Activated naive CD8-positive, alpha-beta T cell treated with anti-CD3 and anti-CD28 coated beads, Interleukin-2, amount 50 U/mL, for 24 hours (primary cell): ENCODE data around the gene CFAP91.
A peak's percentile ranks its signal among the peaks of the same experiment; 100 is the strongest.
"Not testable (repeated sequence)": the region's sequence is repeated elsewhere in the genome, so short reads cannot be mapped to it uniquely, and the experiment has no call there.

Experiments
- ATAC-seq: fragments of 150-1000 bp; cut with Tn5 transposase; one replicate; pipeline ENCODE4 v1.10.0; 2021
- DNase-seq: peaks from one replicate; pipeline ENCODE4 v3.0.0; 2021
- H3K27ac Mint-ChIP-seq: one replicate; pipeline ENCODE4 v1.8.0; 2021; ENCODE audit warnings: mild to moderate bottlenecking, mixed read lengths
- H3K27me3 Mint-ChIP-seq: one replicate; pipeline ENCODE4 v1.8.0; 2021; ENCODE audit warnings: mixed read lengths
- H3K36me3 Mint-ChIP-seq: one replicate; pipeline ENCODE4 v1.8.0; 2021; ENCODE audit warnings: low read depth, mixed read lengths
- H3K4me1 Mint-ChIP-seq: one replicate; pipeline ENCODE4 v1.8.0; 2021; ENCODE audit warnings: mixed read lengths
- H3K4me3 Mint-ChIP-seq: one replicate; pipeline ENCODE4 v1.8.0; 2021; ENCODE audit warnings: mild to moderate bottlenecking, moderate library complexity, mixed read lengths
- H3K9me3 Mint-ChIP-seq: one replicate; pipeline ENCODE4 v1.8.0; 2021; ENCODE audit warnings: mixed read lengths

Gene CFAP91

GRCh38 chr3:119672776-119673175, 30.0 kb upstream of the CFAP91 start:
- Mint-ChIP-seq H3K36me3 (peaks cover 41% of the 10 kb centered on the region), H3K27ac (peak overlapping the region; percentile 59), H3K9me3 (peaks cover 3% of the 10 kb centered on the region), H3K27me3 (peaks cover 3% of the 10 kb centered on the region), H3K4me3 (no peak overlapping the region), H3K4me1 (peaks cover 46% of the 10 kb centered on the region)
- DNase-seq (no peak), ATAC-seq (no peak)

- peaks cover 48% of the 10 kb centered on the region for H3K4me1 Mint-ChIP-seq
- H3K27me3 Mint-ChIP-seq, result peaks cover 3% of the 10 kb centered on the region
- H3K9me3 Mint-ChIP-seq, result peaks cover 3% of the 10 kb centered on the region
- ATAC-seq, result no peak
- DNase-seq, result no peak
- no peak overlapping the region for H3K27ac Mint-ChIP-seq
- H3K4me3 Mint-ChIP-seq, result no peak overlapping the region
- H3K36me3 Mint-ChIP-seq, result peaks cover 39% of the 10 kb centered on the region
Observed at GRCh38 chr3:119673875-119674274, 28.9 kb upstream of the CFAP91 start.

DNA sequence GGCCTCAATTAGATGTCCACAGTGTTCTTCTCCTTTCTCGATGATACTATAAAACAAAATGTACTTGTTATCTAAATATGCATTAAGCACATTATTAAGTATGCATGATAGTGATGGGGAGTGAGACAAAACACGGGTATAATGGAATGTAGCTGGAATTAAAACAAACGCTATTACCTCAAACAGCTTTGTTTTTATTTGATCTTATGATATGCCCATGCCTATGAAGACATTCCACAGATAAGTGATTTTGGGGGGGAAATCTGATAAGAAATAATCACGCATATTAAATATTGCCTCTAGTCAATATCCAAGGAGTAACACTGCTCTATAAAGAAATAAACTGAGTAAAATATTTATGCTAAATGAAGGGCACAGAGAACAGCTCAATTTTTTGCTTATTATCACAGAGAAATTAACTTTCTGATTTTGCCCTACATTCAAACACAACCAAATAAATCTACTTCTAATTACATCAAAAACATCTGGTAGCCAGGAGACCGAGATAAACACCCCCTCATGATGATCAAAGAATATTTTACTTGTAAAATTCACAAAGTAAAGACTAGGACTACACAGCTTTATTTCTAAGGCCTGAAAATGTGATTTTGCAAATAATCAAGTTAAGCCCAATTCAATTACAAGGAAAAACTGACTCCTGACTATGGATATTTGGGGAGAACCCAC, 27.5 kb upstream of the CFAP91 start:
- Mint-ChIP-seq H3K27me3 (peaks cover 3% of the 10 kb centered on the region), H3K4me3 (peak overlapping the region; percentile 99), H3K27ac (peak overlapping the region; percentile 95), H3K36me3 (peaks cover 27% of the 10 kb centered on the region), H3K4me1 (peaks cover 42% of the 10 kb centered on the region), H3K9me3 (peaks cover 3% of the 10 kb centered on the region)
- ATAC-seq (no peak), DNase-seq (no peak)

- H3K9me3 Mint-ChIP-seq, result peaks cover 3% of the 10 kb centered on the region
- H3K27me3 Mint-ChIP-seq, result peaks cover 3% of the 10 kb centered on the region
- no peak for ATAC-seq
- no peak for DNase-seq
- H3K27ac Mint-ChIP-seq, result peak overlapping the region; percentile 95
- H3K4me3 Mint-ChIP-seq, result peak overlapping the region; percentile 99
- peaks cover 23% of the 10 kb centered on the region for H3K36me3 Mint-ChIP-seq
- H3K4me1 Mint-ChIP-seq, result peaks cover 37% of the 10 kb centered on the region
Observed at GRCh38 chr3:119676020-119676419, 26.8 kb upstream of the CFAP91 start.

DNA sequence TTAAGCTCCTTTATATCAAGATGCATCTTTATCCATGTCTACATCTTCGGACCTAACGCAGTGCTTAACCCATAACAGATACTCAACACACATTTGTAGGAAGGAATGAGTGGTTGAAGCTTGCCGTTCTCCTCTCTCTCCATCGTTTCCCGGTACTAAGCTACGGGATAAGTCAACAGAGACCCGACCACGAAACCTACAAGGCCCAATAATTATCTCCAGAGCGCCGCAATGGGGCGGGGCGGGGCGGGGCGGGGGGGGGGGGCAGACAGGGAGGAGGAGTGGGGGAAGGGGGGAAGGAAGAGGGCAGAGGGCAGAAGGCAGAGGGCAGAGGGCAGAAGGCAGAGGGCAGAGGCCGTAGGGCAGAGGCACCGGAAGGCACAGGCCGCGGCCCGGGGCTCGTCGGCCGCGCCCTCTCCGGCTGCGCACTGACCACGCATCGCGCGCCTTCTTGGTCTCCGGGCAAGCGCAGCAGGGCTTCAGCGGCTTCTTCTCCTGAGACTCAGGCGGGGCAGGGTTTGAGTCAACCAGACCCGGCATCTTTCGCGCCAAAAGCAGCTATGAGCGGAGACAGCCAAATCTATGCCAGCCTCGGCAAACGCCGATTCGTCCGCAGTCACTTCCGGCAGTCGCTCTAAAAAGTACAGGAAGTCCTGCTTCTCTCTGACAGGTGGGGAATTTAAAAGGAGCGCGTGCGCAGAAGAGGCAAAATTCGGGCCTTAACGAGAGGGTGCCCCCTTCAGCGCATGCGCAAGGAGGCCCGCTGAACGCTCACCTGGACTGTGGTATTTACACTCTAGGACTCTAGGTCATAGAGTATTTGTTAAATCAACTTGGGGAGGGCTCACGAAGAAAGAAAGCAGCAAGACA, 25.8 kb upstream of the CFAP91 start, which contains the start of gene COX17:
COX17 (minus strand) TSS at position 636 of the 870 bp plus-strand sequence; CDS start at position 540, 96 bp downstream.
- DNase-seq (peak; percentile 94), ATAC-seq (peak; percentile 91)
- peaks cover 18% of the 10 kb centered on the region for H3K36me3 Mint-ChIP-seq
- H3K27ac Mint-ChIP-seq, result peak within 1 kb of the TSS; percentile 99
- H3K27me3 Mint-ChIP-seq, result peaks cover 3% of the 10 kb centered on the region
- H3K4me1 Mint-ChIP-seq, result peaks cover 37% of the 10 kb centered on the region
- H3K9me3 Mint-ChIP-seq, result peaks cover 3% of the 10 kb centered on the region
- peak within 1 kb of the TSS; percentile 99 for H3K4me3 Mint-ChIP-seq

GRCh38 chr3:119677641-119677934, 25.2 kb upstream of the CFAP91 start:
- DNase-seq (no peak), ATAC-seq (no peak)
- Mint-ChIP-seq H3K27ac (peak overlapping the region; percentile 99), H3K9me3 (peaks cover 3% of the 10 kb centered on the region), H3K36me3 (peaks cover 18% of the 10 kb centered on the region), H3K4me1 (peaks cover 35% of the 10 kb centered on the region), H3K4me3 (peak overlapping the region; percentile 99), H3K27me3 (peaks cover 3% of the 10 kb centered on the region)

DNA sequence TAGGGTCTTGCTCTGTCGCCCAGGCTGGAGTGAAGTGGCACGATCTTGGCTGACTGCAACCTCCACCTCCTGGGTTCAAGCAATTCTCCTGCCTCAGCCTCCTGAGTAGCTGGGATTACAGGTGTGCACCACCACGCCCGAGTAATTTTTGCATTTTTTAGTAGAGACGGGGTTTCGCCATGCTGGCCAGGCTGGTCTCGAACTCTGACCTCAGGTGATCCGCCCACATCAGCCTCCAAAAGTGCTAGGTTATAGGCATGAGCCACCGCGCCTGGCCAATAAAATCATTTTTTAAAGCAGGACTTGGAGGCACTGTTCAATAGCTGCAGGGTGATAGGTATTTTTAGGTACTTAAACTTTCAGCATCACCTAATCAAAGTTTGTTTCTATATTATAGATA, 24.6 kb upstream of the CFAP91 start:
- ATAC-seq, DNase-seq, H3K4me3 Mint-ChIP-seq, H3K9me3 Mint-ChIP-seq, H3K27ac Mint-ChIP-seq, H3K27me3 Mint-ChIP-seq: not testable (repeated sequence)
- Mint-ChIP-seq H3K4me1 (peaks cover 31% of the 10 kb centered on the region), H3K36me3 (peaks cover 15% of the 10 kb centered on the region)

DNA sequence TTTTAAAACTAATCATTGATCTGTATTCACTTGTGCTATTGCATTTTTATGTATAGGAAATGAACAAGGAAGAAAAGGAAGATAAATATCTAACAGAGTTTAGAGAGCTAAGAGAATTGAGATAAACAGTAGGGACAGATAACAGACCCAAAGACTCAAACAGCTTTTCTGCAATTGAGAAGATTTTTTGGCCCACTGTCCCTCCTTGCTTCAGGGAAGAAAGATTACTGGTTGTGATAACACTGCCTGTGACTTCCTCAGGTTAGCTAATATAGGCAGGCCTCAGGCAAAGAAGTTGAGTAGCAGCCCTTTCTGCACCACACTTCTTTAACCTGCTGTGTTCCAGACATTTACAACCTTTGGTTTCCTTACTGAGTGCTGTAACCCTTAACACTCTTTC, 22.9 kb upstream of the CFAP91 start:
- no peak for ATAC-seq
- H3K27me3 Mint-ChIP-seq, result peaks cover 3% of the 10 kb centered on the region
- H3K36me3 Mint-ChIP-seq, result peaks cover 10% of the 10 kb centered on the region
- H3K4me1 Mint-ChIP-seq, result peaks cover 26% of the 10 kb centered on the region
- H3K9me3 Mint-ChIP-seq, result peaks cover 3% of the 10 kb centered on the region
- no peak overlapping the region for H3K4me3 Mint-ChIP-seq
- no peak for DNase-seq
- H3K27ac Mint-ChIP-seq, result no peak overlapping the region

DNA sequence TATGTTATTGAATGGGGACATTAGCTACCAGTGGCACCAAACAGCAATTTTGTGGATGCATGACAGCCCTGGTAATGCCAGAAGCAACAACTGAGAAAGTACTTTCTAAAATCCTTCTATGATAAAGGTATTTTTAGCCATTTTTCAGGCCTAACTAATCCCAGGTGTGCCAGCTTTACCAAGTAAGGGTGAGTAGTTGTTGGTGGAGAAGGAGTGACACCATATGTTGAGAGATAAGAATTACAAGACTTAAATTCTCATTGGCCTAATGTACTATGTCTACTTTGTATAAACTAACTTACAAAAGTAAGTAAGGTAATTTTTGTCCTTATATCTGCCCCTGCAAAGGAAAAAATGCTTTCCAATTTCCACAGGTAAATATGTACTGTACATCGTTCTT, 21.5 kb upstream of the CFAP91 start:
- Mint-ChIP-seq H3K4me3 (no peak overlapping the region), H3K36me3 (peaks cover 7% of the 10 kb centered on the region), H3K9me3 (peaks cover 3% of the 10 kb centered on the region), H3K27me3 (peaks cover 3% of the 10 kb centered on the region), H3K4me1 (peaks cover 12% of the 10 kb centered on the region), H3K27ac (no peak overlapping the region)
- no peak for DNase-seq
- no peak for ATAC-seq

DNA sequence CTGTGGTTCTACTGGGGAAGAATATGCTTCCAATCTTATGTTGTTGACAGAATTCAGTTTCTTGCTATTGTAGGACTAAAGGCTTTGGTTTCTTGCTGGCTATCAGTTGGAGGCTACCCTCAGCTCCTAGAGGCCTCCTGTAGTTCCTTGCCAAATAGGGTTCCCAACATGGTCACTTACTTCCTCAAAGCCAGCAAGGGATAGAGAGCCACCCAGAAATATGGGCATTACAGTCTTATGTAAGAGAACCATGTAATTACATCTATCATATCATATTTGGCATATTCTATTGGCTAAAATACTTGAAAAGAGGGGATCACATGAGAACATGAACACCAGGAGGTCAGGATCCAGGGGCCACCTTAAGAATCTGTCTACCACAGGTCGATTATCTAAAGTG, 19.4 kb upstream of the CFAP91 start:
- ATAC-seq (no peak), DNase-seq (no peak)
- Mint-ChIP-seq H3K9me3 (peaks cover 8% of the 10 kb centered on the region), H3K4me1 (no peaks in the 10 kb centered on the region), H3K36me3 (no peaks in the 10 kb centered on the region), H3K27me3 (peaks cover 5% of the 10 kb centered on the region), H3K4me3 (no peak overlapping the region), H3K27ac (no peak overlapping the region)

GRCh38 chr3:119690043-119690656, 12.7 kb upstream of the CFAP91 start:
- Mint-ChIP-seq H3K4me3 (no peak overlapping the region), H3K4me1 (no peaks in the 10 kb centered on the region), H3K9me3 (peaks cover 8% of the 10 kb centered on the region), H3K27ac (no peak overlapping the region), H3K27me3 (peaks cover 10% of the 10 kb centered on the region), H3K36me3 (no peaks in the 10 kb centered on the region)
- DNase-seq (no peak), ATAC-seq (no peak)

- Mint-ChIP-seq H3K9me3 (peaks cover 3% of the 10 kb centered on the region), H3K27me3 (peaks cover 4% of the 10 kb centered on the region), H3K27ac (no peak overlapping the region), H3K36me3 (peaks cover under 1% of the 10 kb centered on the region), H3K4me1 (peaks cover 12% of the 10 kb centered on the region), H3K4me3 (no peak overlapping the region)
- ATAC-seq, result no peak
- no peak for DNase-seq
Observed at GRCh38 chr3:119695480-119695879, 7.3 kb upstream of the CFAP91 start.

GRCh38 chr3:119697394-119697793, 5.4 kb upstream of the CFAP91 start:
- ATAC-seq, result no peak
- H3K36me3 Mint-ChIP-seq, result peaks cover 4% of the 10 kb centered on the region
- peaks cover 2% of the 10 kb centered on the region for H3K27me3 Mint-ChIP-seq
- DNase-seq, result no peak
- peaks cover 31% of the 10 kb centered on the region for H3K4me1 Mint-ChIP-seq
- H3K27ac Mint-ChIP-seq, result no peak overlapping the region
- no peak overlapping the region for H3K4me3 Mint-ChIP-seq
- H3K9me3 Mint-ChIP-seq, result peaks cover 11% of the 10 kb centered on the region

DNA sequence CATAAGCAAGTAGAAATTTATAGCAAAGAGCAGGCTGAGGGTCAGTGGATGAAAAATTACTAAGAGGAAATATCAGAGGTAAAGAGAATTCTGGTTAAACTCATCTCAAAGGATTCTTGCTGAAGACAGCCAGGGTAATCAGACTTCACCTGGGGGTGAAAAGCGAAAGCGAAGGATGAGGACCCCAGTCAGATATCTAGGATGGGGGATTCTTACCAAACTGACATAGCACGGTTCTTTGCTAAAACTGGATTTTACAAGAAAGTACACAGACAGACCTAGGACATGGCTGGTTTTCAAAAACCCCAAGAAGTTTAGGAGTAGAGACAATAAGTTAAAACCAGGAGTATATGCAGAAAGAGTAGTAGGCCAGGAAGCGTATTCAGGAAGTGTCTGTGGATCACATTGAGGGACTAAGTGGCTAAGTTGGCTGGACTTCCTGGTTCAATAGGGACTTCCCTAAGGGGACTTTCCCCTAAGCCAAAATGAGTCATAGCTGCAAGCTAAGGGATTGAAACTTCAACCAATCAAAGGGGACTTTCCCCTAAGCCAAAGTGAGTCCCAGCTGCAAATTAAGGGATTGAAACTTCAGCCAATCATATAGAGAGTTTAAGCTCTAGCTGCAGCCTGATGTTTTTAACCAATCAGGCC, 2.4 kb upstream of the CFAP91 start:
- Mint-ChIP-seq H3K9me3 (peaks cover 11% of the 10 kb centered on the region), H3K4me1 (peaks cover 38% of the 10 kb centered on the region), H3K36me3 (peaks cover 4% of the 10 kb centered on the region), H3K27ac (peak overlapping the region; percentile 93), H3K27me3 (peaks cover 15% of the 10 kb centered on the region), H3K4me3 (peak overlapping the region; percentile 30)
- ATAC-seq (peak; percentile 47), DNase-seq (peak; percentile 16)
